DLD1 (cell line): ENCODE measurements around the gene CLEC1A.

Source experiments
- in situ Hi-C: cut with HindIII; loops from 2 replicates; pipeline ENCODE4 v1.10.0; 2017; ENCODE audit warnings: low sequenced_read_pairs

Gene CLEC1A, protein sequence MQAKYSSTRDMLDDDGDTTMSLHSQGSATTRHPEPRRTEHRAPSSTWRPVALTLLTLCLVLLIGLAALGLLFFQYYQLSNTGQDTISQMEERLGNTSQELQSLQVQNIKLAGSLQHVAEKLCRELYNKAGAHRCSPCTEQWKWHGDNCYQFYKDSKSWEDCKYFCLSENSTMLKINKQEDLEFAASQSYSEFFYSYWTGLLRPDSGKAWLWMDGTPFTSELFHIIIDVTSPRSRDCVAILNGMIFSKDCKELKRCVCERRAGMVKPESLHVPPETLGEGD

DNA sequence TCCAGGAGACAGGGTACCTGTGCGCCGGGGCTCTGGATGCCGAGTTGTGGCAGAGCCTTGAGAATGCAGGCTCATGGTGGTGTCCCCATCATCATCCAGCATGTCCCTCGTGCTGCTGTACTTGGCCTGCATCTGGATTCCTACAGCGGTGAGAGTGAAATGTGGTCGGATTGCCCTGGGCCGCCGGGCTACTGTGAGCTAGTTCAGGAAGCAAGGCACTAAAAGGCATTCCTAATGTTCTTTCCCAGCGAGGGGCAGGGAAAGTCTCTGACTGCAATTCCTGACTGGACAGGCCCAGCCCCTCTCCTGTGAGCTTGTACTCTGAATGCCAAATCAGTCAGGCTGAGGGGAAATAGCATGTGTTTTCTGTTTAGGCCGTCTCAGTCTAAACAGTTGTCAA lies at the start of gene CLEC1A:
CLEC1A (minus strand) TSS at position 195 of the 400 bp plus-strand sequence; CDS start at position 132, 63 bp downstream.
- in situ Hi-C loops: no loop called here

DNA sequence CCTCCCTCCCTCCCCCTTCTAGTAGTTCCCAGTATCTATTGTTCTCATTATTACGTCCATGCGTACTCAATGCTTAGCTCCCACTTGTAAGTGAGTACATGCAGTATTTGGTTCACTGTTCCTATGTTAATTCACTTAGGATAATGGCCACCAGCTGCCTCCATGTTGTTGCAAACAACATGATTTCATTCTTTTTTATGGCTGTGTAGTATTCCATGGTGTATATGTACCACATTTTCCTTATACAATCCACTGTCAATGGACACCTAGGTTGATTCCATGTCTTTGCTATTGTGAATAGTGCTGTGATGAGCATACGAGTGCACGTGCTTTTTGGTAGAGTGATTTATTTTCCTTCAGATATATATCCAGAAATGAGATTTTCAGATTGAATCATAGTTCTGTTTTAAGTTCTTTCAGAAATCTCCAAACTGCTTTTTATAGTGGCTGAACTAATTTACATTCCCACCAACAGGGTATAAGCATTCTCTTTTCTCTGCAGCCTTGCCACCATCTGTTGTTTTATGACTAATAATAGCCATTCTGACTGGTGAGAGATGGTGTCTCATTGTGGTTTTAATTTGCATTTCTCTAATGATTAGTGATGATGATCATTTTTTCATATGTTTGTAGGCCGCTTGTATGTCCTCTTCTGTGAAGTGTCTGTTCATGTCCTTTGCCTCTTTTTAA lies 49.1 kb upstream of the CLEC1A start:
- in situ Hi-C loops: no loop called here

DNA sequence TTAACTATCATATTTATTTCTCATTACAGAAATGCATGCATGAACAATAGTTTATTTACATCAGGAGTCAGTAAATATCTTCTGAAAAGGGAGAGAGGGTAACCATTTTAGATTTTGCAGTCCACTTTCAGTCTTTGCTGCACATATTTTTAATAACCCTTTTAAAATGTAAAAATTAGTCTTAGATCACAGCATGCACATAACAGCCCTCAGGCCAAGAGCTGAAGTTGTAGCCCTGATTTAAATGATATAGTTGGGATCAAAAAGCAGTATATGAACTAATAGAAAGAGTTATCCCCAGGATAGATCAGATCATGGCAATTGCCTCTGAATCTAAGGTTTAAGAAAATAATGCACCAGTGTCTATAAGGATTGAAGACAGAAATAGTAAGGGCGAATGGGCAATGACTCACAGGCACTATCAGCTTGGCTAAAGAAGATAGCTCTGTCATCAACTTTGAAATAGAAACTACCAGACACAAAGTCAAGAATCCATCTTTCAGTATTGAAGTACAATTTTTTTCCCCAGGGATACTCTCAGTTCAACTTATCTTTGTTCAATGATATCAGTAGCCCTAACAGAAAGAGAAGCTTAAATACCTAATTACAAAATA lies 44.3 kb upstream of the CLEC1A start:
- in situ Hi-C loops: no loop called here

DNA sequence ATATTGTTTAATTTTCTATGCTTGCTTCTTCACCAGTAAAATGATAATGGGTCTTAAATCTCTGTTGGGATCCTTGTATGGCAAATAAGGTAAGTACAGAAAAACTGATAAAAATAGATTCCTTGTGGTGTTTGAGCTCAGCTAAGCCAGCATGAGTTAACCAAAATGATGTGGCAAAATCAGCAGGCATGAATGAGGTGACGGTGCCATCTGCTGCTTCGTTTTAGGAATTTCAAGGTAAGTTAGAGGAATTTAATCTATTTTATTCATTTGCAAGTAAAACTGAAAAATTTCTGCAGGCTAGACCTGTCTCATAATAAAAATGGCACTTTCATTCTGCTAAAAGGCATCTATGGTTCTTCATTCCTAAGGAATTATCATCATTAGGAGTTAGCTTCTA lies 41.2 kb upstream of the CLEC1A start:
- in situ Hi-C loops: no loop called here

GRCh38 chr12:10136637-10137205 lies 37.9 kb upstream of the CLEC1A start:
- in situ Hi-C loops: no loop called here

DNA sequence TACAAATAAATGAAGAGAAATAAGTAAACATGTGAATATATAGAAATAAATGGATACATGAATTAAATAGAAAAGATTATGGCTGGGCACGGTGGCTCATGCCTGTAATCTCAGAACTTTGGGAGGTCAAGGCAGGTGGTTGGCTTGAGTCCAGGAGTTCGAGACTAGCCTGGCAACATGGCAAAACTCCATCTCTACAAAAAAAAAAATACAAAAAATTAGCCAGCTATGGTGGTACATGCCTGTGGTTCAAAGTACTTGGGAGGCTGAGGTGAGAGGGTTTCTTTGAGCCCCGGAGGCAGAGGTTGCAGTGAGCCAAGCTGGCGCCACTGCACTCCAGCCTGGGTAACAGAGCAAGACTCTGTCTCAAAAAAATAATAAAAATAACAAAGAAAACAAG lies 36.3 kb upstream of the CLEC1A start:
- in situ Hi-C loops: no loop called here

DNA sequence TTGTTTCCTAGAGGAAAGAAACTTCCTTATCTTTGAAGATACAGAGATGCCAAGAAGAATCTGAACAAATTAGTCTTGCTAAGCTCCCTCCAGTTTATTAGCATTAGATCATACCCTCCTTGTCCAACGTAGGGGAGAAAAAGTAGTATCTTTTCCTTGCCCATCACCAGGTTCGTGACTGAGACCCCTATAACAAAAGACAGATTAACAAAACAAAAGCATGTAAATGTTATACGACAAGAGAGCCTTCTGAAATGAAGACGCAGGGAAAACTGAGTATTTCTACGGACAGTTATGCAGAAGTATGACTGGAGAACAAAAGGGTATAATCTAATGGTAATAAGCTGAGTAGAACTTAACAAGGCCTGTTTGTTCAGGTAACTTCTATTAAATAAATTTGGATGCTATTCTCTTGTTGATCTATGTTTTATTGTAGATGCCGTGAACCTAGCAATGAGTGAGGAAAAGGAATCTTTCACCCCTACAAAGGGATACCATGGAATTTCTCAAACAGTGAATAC lies 34.1 kb upstream of the CLEC1A start:
- in situ Hi-C loops: no loop called here

GRCh38 chr12:10131111-10131690 lies 32.4 kb upstream of the CLEC1A start:
- in situ Hi-C loops: no loop called here

DNA sequence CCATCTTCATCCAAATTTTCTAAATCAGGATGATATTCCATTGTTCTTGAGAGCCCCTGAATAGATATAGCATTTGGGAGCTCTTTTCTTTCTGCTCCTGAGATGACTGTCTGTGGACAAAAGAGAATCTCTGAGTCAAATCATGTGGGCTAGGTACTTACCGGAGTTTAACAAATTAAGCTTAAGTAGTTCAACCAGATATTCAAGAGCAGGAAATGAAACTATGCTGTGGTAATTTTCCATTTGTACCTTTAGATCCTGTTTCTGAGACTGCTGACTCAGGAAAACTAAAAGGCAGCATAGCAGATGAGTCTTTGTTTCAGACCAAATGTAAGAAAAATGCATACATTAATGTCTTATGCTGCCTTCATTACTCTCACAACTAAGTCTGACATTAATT lies 31.3 kb upstream of the CLEC1A start, which contains the start of gene CLEC7A:
CLEC7A (minus strand) TSS at position 158 of the 400 bp plus-strand sequence; CDS start at position 41, 117 bp downstream.
- in situ Hi-C loops: no loop called here

GRCh38 chr12:10128687-10129086 lies 29.9 kb upstream of the CLEC1A start:
- in situ Hi-C loops: no loop called here

GRCh38 chr12:10126413-10126812 lies 27.6 kb upstream of the CLEC1A start:
- in situ Hi-C loops: no loop called here

DNA sequence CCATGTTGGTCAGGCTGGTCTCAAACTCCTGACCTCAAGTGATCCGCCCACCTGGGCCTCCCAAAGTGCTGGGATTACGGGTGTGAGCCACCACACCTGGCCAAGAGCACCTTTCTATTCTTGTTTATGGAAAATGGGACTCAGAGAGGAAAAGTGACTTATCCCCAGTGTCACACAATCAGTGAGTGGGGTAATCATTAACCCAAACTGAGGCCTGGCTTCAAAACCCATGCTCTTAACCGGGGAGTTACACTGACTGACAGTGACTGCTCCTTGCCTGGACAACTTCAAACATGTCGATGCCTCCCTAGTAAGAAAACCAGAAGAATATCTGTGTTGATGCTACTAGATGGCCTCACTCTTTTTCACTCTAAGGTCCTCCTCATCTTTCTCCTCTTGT lies 23.9 kb upstream of the CLEC1A start:
- in situ Hi-C loops: no loop called here

GRCh38 chr12:10121278-10121677 lies 22.5 kb upstream of the CLEC1A start:
- in situ Hi-C loops: no loop called here

DNA sequence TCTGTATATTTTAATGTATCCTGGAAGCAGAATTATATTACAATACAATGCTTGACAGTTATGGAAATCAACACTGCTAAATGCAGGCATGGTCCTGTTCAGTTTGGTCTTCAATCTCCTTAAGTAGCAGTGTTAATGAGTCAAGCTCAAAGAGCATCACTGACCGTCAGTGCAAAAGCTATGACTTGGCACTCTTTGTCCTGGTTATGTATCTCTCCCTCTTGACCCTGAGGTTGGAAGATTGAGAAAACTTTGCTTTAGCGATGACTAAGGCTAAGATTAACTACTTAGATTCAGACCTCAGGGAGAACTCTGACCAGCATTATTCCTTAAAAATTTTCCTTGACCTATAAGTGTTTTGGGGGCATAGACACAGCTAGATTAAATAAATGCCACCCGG lies 20.3 kb upstream of the CLEC1A start:
- in situ Hi-C loops: no loop called here

GRCh38 chr12:10115890-10116289 lies 17.1 kb upstream of the CLEC1A start:
- in situ Hi-C loops: no loop called here

DNA sequence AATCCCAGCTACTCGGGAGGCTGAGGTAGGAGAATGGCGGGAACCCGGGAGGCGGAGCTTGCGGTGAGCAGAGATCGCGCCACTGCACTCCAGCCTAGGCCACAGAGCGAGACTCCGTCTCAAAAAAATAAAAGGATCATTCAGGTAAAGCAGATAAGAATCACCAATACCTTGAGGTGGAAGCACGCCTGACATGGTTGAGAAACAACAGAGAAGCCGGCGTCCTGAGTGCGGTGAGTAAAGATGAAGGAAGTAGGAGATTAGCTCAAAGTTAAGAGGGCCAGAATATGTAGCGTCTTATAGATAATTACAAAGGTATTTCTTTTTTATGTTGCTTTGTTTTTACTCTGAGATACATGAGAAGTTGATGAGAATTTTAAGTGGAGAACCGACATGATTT lies 16.5 kb upstream of the CLEC1A start:
- in situ Hi-C loops: no loop called here

- in situ Hi-C loops: no loop called here
Observed at GRCh38 chr12:10113920-10114319, 15.1 kb upstream of the CLEC1A start.

DNA sequence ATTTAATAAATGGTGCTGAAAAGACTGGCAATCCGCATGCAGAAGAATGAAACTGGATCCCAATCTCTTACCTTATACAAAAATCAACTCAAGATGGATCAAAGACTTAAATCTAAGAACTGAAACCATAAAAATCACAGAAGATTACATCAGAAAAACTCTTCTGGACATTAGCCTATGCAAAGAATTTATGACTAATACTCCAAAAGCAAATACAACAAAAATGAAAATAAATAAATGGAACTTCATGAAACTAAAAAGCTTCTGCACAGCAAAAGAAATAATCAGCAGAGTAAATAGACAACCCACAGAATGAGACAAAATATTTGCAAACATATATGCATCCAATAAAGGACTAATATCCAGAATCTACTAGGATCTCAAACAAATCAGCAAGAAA lies 14.3 kb upstream of the CLEC1A start:
- in situ Hi-C loops: no loop called here

DNA sequence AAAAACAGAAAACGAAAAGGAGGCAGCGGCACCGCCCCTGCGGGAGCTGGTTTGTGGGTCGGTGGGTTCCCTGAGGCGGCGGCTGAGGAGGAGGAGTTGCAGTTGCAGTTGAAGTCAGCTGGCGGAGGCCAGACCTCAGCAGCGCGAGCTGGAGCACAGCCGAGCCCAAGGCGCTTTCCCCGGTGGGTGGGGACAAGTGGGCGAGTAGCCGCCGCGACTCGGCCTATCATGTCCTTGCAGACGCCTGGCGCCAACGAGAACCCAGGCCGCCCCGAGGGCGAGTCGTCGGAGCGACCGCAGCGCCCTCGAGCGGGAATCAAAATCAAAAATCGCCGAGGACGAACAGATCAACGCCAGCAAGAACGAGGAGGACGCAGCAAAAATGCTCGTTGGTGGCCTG lies 12.7 kb upstream of the CLEC1A start:
- in situ Hi-C loops: no loop called here

GRCh38 chr12:10110256-10110844 lies 11.6 kb upstream of the CLEC1A start:
- in situ Hi-C loops: no loop called here

GRCh38 chr12:10102322-10102721 lies 3.5 kb upstream of the CLEC1A start:
- in situ Hi-C loops: no loop called here
